ENCODE measurements around the gene ACTN4.

GRCh38 chr19:38717855-38718254 is 70.4 kb downstream of the ACTN4 start:
- TF ChIP-seq SP1 (CRISPR knock-in tag; conservative IDR thresholded peaks at IDR 0.05) (no peak), ZSCAN18 (CRISPR knock-in tag; IDR thresholded peaks at IDR 0.05) (no peak), TEAD4 (CRISPR knock-in tag; IDR thresholded peaks at IDR 0.05) (no peak), ATF6 (CRISPR knock-in tag; IDR thresholded peaks at IDR 0.05) (no peak)
